ENCODE measurements around the gene JUP.
A peak's percentile ranks its signal among the peaks of the same experiment; 100 is the strongest.
"Not testable (repeated sequence)": the region's sequence is repeated elsewhere in the genome, so short reads cannot be mapped to it uniquely, and the experiment has no call there.

The JUP gene

GRCh38 chr17:41786227-41787020, at the start of gene JUP:
TSS of gene JUP (minus strand) at chr17:41786711. CDS start at chr17:41771854, 14,857 bp downstream.
- peak; percentile 96 for DNase-seq

GRCh38 chr17:41835800-41836549, 49.5 kb upstream of the JUP start, which contains the start of gene NT5C3B:
TSS of gene NT5C3B (minus strand) at chr17:41836232. CDS start at chr17:41836193, 39 bp downstream.
- DNase-seq: no peak

DNA sequence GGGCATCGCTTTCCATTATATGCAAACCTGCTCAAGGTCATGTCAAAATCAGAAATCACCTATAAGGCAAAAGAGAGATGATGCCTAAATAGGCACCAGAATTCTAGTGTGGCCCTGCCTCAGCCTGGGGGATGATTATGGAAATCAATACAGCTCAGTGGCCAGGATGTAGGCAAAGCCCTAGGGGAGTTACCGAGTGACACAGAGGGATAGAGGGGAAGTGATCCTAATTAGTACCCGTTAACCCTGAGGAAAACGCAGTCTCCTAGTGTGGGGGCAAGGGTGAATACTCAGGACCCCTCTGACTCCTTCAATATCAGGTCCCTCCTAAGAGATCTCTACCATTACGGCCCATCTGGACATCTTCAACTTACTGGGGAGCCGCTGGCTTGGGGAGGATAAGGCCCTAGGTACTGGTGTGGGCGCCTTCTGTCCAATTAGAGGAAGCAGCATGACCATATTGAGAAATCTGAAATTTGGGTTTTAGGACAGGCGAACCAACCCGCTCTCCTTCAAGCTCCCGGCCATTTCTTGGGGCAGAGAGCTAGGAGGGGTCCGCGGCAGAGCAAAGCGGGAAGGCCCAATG, 48.8 kb upstream of the JUP start:
- no peak for DNase-seq

DNA sequence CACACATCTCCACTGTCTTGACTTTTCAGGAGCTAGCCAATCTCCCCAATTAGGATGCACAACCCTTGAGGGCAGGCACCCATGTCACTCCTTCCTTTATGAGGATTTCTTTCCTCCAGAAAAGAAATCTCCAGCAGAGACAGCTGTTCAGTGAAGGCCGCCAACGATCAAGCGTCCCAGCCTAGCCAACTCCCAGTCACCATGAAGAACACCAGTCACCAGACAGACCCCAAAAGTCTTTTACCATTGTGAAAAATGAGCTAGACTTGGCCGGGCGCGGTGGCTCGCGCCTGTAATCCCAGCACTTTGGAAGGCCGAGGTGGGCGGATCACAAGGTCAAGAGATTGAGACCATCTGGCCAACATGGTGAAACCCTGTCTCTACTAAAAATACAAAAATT, 43.5 kb upstream of the JUP start:
- not testable (repeated sequence) for DNase-seq

DNA sequence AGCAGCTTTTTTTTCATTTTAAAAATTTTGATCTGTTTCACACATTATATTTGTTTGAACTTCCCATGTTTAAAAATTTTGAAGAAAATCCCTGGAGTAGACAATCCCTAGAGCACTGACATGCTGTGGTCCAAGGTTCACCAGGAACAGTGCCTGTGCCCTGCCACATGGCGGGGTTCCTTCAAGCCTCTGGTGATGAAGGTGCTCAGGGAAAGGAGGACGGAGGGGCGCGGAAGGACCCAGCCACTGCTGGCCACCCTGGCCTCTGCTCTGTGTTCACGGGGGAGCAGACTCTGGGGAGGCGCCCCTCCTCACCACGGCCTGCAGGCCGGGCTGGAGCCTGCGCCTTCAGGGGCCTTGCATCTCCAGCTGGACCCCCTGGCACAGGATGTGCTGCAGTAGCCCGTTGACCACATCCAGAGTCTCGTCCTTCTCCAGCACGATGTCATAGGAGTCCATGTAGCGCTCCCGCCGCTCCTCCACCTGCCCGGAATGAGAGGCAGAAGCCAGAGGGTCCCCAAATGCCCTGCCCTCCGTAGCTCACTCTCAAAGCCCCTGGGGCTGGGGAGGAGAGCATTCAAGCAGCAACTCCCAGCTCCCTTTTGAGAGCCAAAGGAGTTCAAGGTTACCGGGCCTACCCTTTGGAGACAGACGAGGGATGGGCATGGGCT, 38.8 kb upstream of the JUP start:
- no peak for DNase-seq

DNA sequence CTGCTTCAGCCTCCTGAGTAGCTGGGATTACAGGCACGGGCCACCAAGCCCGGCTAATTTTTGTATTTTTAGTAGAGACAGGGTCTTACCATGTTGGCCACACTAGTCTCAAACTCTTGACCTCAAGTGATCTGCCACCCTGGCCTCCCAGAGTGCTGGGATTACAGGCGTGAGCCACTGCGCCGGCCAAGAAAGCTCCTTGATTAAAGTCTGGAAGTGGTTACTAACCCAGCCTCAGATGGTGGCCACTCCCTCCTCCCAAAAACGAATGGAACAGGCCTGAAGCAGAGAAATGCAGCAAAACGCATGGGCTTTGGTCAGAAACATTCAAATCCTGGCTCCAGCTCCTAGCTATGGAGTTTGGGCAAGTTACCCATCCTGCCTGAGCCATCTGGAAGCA, 37.6 kb upstream of the JUP start:
- DNase-seq: no peak

DNA sequence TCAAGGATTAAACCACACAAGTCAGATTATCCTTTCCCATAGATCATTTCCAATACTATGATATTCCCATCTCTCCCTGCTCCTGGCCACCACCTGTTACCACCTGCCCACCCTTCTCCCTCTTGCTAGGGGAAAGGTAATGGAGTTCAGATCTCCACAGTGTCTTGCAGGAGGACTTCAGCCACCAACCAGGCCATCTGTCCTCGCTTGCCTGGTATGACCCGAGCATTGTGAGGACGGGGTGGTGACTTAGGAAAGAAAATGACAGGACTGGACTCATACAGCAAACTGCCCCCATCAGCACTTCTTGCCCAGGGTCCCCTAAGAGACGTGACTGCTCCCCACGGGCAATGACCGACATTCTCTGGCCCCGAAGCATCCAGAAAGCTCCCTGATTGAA, 37.1 kb upstream of the JUP start:
- DNase-seq: no peak

GRCh38 chr17:41823141-41823524, 36.6 kb upstream of the JUP start:
- no peak for DNase-seq

- no peak for DNase-seq
Observed at GRCh38 chr17:41822216-41823140, 36.0 kb upstream of the JUP start.

GRCh38 chr17:41821776-41822175, 35.3 kb upstream of the JUP start:
- no peak for DNase-seq

DNA sequence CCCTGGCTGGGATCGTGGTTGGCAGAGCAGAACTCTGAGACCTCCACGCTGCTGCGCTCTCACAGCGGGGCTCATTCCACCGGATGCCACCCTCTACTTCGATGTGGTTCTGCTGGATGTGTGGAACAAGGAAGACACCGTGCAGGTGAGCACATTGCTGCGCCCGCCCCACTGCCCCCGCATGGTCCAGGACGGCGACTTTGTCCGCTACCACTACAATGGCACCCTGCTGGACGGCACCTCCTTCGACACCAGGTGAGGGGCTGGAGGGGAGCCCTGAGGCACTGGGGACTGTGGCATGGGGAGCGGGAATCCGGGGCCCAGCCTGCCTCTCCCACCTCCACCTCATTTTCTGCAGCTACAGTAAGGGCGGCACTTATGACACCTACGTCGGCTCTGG, 31.5 kb upstream of the JUP start:
- no peak for DNase-seq

DNA sequence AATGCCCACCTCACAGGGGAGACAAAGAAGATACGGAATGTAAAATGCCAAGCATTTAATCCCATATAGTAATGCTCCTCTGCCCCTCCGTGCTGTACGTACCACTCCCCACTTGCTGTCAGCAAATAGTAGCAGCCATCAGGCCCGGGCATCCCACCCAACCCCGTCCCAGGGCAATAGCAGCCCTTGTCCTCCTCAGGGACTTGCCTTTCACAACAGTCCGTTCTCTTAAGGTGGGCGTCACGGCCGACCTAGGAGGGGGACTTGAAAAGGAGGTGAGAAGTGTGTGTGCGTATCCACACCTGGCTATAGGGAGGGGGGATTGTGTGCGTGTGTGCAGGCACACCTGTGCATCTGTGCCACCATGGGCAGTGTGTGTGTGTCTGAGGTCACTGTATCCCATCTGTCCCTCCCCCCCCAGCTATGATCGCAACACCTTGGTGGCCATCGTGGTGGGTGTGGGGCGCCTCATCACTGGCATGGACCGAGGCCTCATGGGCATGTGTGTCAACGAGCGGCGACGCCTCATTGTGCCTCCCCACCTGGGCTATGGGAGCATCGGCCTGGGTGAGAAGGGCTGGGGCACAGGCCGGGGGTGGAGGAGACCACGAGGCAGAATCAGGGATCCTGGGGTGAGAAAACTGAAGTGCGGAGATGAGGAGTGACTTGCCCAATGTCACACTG, 30.3 kb upstream of the JUP start:
- DNase-seq: no peak

DNA sequence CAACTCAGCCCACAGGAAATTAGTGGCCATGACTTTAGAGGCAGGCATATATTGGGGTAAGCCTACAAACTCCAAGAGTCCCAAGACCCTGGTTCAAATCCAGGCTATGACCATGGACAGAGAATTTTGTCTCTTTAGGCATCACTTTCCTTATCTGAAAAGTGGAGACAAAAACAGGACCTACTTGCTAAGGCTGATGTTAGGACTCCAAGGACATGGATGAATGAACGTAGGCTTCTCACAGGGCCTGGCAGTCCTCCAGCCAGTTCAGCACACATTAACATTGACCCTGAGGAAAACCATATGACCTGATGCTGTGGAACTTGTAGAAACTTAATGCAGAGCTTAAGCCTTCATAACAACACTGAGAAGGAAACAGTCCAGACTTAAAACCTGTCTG, 27.7 kb upstream of the JUP start:
- DNase-seq: no peak

- DNase-seq: no peak
Observed at GRCh38 chr17:41813699-41814124, 27.2 kb upstream of the JUP start.

- DNase-seq: no peak
Observed at GRCh38 chr17:41813152-41813680, 26.7 kb upstream of the JUP start.

DNA sequence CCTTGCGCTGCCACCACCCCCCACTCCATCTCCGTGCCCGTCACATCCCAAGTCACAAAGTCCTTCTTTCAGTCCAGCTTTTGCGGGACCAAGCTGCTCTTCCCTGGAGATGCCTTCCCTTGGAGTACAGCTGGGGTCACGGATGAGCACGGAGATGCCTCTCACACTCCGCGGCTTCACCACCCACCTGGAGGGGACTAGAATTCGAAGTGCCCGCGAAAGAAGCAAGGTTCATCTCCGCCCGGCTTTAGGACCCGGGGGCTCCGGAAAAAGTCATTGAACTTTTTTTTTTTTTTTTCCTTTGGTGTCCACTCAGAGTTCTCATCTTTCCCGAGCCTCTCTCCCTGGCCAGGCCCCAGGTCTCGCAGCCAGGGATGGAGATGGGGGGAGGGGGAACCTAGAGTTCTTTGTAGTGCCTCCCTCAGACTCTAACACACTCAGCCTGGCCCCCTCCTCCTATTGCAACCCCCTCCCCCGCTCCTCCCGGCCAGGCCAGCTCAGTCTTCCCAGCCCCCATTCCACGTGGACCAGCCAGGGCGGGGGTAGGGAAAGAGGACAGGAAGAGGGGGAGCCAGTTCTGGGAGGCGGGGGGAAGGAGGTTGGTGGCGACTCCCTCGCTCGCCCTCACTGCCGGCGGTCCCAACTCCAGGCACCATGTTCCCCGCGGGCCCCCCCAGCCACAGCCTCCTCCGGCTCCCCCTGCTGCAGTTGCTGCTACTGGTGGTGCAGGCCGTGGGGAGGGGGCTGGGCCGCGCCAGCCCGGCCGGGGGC, 26.1 kb upstream of the JUP start, which contains the start of gene FKBP10:
TSS of gene FKBP10 (plus strand) at position 624 of the 771 bp plus-strand sequence. CDS start at position 655, 31 bp downstream.
- DNase-seq: no peak

DNA sequence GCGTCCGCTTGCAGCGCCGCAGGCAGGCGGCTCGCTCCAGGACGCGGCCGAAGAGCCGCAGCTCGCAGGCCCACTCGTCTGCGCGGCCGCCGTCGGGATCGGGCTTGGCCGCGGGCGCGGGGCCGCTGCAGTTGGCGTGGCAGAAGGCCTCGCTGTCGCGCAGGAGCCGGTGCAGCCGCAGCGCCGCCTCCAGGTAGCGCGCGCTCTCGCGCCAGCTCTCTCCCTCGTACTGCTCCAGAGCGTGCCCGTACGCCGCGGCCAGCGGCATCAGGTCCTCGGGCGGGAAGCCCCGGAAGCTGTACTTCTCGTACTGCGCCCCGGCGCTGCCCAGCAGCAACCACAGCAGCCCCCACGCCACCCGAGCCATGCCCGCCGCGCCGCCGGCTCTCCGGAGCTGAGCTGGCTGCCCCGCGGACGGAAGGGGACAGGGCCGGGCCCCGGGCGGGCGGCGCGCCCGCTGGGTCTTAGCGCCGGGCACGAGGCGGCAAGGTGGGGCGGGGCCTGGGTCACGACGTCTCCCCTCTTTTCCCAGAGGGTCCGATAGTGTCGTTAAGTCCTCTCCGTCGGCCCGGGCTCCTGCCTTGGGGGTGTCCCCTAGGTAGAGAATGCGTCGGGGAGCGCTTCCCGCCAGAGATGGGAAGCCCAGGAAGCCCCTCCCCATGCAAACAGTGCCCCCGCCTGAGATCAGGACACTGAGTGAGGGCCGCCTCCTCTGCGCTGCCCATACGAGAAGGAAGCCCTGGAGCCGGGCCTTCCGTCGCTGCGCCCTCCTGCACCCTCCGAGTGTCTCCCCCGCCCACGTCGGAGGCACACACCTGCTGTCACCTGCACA, 25.3 kb upstream of the JUP start, which contains the start of gene P3H4:
TSS of gene P3H4 (minus strand) at position 401 of the 832 bp plus-strand sequence. CDS start at position 367, 34 bp downstream.
- peak; percentile 65 for DNase-seq

GRCh38 chr17:41810659-41811548, 24.4 kb upstream of the JUP start:
- DNase-seq: no peak

Measured in KG1 (cell line).